ENCODE measurements around the gene LEUTX. TPM values are rescaled to one million over a fixed set of nuclear protein-coding genes. Genes with fewer than 3 reads are reported as not detected.

The LEUTX gene
- total and polyA plus RNA-seq, 2 donors (not counting 1 experiment from before 2014, with no cell fraction given): not detected

DNA sequence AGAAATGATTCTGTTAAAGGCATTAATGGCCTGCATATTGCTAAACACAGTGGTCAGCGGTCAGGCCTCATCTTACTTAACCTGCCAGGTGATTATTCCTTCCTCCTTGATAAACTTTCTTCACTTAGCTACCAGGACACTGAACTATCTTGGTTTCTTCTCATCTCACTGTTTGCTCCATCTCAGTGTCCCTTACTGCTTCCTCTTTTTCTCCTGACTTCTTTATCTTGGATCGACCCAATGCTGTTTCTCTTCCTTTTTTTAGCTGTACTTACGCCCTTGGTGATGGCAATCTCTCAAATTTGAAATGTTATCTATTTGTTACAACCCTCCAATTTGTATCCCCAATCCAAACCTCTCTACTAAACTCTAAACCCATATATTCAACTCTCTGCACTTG lies 33.0 kb upstream of the LEUTX start:
- H4K20me1 ChIP-seq (ENCODE audit: control insufficient read depth, insufficient read depth, low read length, poor library complexity, severe bottlenecking): no peaks in the 10 kb centered on the region
- Mint-ChIP-seq H3K4me1 (no peaks in the 10 kb centered on the region), H3K4me3 (no peak overlapping the region), H3K27me3 (peaks cover 70% of the 10 kb centered on the region), H3K9me3 (ENCODE audit: insufficient read depth) (peaks cover 2% of the 10 kb centered on the region), H3K27ac (no peak overlapping the region)
- H3K4me1 ChIP-seq (ENCODE audit: control insufficient read depth in 2 of 2, insufficient read depth in 2 of 2, low read length in 2 of 2): no peaks in the 10 kb centered on the region
- WGBS (ENCODE audit: insufficient coverage): 25% methylated on average over 3 of the region's 3 CpGs
- H3K27ac ChIP-seq (ENCODE audit: low read length in 2 of 2): no peak overlapping the region
- TF ChIP-seq, protein P1, sequence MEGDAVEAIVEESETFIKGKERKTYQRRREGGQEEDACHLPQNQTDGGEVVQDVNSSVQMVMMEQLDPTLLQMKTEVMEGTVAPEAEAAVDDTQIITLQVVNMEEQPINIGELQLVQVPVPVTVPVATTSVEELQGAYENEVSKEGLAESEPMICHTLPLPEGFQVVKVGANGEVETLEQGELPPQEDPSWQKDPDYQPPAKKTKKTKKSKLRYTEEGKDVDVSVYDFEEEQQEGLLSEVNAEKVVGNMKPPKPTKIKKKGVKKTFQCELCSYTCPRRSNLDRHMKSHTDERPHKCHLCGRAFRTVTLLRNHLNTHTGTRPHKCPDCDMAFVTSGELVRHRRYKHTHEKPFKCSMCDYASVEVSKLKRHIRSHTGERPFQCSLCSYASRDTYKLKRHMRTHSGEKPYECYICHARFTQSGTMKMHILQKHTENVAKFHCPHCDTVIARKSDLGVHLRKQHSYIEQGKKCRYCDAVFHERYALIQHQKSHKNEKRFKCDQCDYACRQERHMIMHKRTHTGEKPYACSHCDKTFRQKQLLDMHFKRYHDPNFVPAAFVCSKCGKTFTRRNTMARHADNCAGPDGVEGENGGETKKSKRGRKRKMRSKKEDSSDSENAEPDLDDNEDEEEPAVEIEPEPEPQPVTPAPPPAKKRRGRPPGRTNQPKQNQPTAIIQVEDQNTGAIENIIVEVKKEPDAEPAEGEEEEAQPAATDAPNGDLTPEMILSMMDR (IDR thresholded peaks at IDR 0.05): no peak
- no peaks in the 10 kb centered on the region for H3K36me3 ChIP-seq (replicated peaks in 1 of 2; ENCODE audit: control extremely low read depth in 1 of 2, control insufficient read depth in 1 of 2, extremely low read depth in 1 of 2, insufficient read depth in 2 of 2, low read length in 1 of 2)
- ChIA-PET POLR2A (no interaction called here), CTCF (interaction anchor here (1.1 kb wide), 1 partner anchor 19 kb away, joined by 4 read pairs; no protein-coding TSS in a partner anchor)
- H2AFZ ChIP-seq (ENCODE audit: insufficient read depth, low read depth, low read length, poor library complexity, severe bottlenecking): no peak overlapping the region
- ATAC-seq (ENCODE audit: low read depth): no peak
- intact Hi-C loops (cut with micrococcal nuclease): no loop called here
- no peaks in the 10 kb centered on the region for H3K79me2 ChIP-seq (ENCODE audit: control insufficient read depth, insufficient read depth, low read length)
- no peak overlapping the region for H3K4me2 ChIP-seq (replicated peaks; ENCODE audit: low read depth, low read length, poor library complexity, severe bottlenecking)
- no peaks in the 10 kb centered on the region for H3K9me3 ChIP-seq (ENCODE audit: control extremely low read depth in 1 of 3, control insufficient read depth in 2 of 3, insufficient read depth in 1 of 3, low read length in 2 of 3)
- H3K4me3 ChIP-seq (ENCODE audit: control extremely low read depth in 1 of 5, extremely low read depth in 1 of 5, insufficient read depth in 1 of 5, low read depth in 2 of 5, low read length in 4 of 5): no peak overlapping the region
- DNase-seq: no peak
- H3K9ac ChIP-seq (ENCODE audit: low read length): no peak overlapping the region
- peaks cover 0 to 31% (median 17%) of the 10 kb centered on the region in 4 experiments for H3K27me3 ChIP-seq (replicated peaks in 1 of 4; ENCODE audit: control extremely low read depth in 1 of 4, control insufficient read depth in 3 of 4, insufficient read depth in 4 of 4, low read length in 3 of 4)

DNA sequence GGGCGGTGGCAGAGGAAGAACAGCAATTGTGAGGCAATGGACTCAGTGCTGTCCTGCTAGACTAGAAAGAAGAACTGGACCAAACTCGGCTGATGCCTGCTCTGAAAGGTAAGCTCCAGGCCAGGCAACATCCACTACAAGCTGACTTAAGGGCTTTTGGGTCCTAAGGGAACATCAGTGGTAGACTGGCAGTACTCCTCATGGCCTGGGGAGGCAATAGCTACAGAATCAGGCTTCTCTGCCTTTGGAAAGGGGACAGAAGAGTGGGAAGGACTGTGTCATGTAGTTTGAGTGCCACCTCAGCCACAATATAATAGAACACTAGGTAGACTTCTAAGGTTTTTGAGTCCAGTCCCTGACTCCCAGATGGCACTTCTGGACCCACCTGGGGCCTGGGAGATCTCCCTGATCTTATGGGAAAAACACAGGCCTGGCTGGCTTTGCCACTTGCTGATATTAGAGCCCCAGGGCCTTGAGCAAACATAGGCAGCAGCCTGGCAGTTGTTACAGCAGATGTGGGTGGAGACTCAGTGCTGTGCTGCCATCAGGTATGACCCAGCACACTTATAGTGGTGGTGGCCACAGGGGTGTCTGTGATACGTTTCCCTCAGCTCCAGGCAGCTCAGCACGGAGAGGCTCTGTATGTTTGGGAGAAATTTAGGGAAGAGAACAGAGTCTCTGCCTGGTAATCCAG lies 31.7 kb upstream of the LEUTX start:
- no peak overlapping the region for H3K27ac ChIP-seq (ENCODE audit: low read length in 2 of 2)
- peaks cover 0 to 31% (median 17%) of the 10 kb centered on the region in 4 experiments for H3K27me3 ChIP-seq (replicated peaks in 1 of 4; ENCODE audit: control extremely low read depth in 1 of 4, control insufficient read depth in 3 of 4, insufficient read depth in 4 of 4, low read length in 3 of 4)
- H3K27ac Mint-ChIP-seq: no peak overlapping the region
- no peaks in the 10 kb centered on the region for H3K4me1 ChIP-seq (ENCODE audit: control insufficient read depth in 2 of 2, insufficient read depth in 2 of 2, low read length in 2 of 2)
- POLR2A ChIA-PET: no interaction called here
- H3K9ac ChIP-seq (ENCODE audit: low read length): no peak overlapping the region
- CTCF ChIA-PET: no interaction called here
- H3K9me3 ChIP-seq (ENCODE audit: control extremely low read depth in 1 of 3, control insufficient read depth in 2 of 3, insufficient read depth in 1 of 3, low read length in 2 of 3): no peaks in the 10 kb centered on the region
- 65% methylated on average over 2 of the region's 4 CpGs for WGBS (ENCODE audit: insufficient coverage)
- no peak for ATAC-seq (ENCODE audit: low read depth)
- no peak overlapping the region for H3K4me3 Mint-ChIP-seq
- TF ChIP-seq, protein P1 (IDR thresholded peaks at IDR 0.05): no peak
- TF ChIP-seq EZH2 (IDR thresholded peaks at IDR 0.05; ENCODE audit: borderline replicate concordance, insufficient read depth, low read depth, low read length, poor library complexity, severe bottlenecking): no peak
- no peak overlapping the region for H2AFZ ChIP-seq (ENCODE audit: insufficient read depth, low read depth, low read length, poor library complexity, severe bottlenecking)
- peaks cover 64% of the 10 kb centered on the region for H3K27me3 Mint-ChIP-seq
- no peaks in the 10 kb centered on the region for H3K4me1 Mint-ChIP-seq
- H4K20me1 ChIP-seq (ENCODE audit: control insufficient read depth, insufficient read depth, low read length, poor library complexity, severe bottlenecking): no peaks in the 10 kb centered on the region
- intact Hi-C loops (cut with micrococcal nuclease): no loop called here
- H3K9me3 Mint-ChIP-seq (ENCODE audit: insufficient read depth): no peaks in the 10 kb centered on the region
- no peaks in the 10 kb centered on the region for H3K79me2 ChIP-seq (ENCODE audit: control insufficient read depth, insufficient read depth, low read length)
- no peaks in the 10 kb centered on the region for H3K36me3 ChIP-seq (replicated peaks in 1 of 2; ENCODE audit: control extremely low read depth in 1 of 2, control insufficient read depth in 1 of 2, extremely low read depth in 1 of 2, insufficient read depth in 2 of 2, low read length in 1 of 2)
- H3K4me3 ChIP-seq (ENCODE audit: control extremely low read depth in 1 of 5, extremely low read depth in 1 of 5, insufficient read depth in 1 of 5, low read depth in 2 of 5, low read length in 4 of 5): no peak overlapping the region
- H3K4me2 ChIP-seq (replicated peaks; ENCODE audit: low read depth, low read length, poor library complexity, severe bottlenecking): no peak overlapping the region
- no peak for DNase-seq

Measured in B cell (primary cell).